HG02588 (cell line): ENCODE data around the gene ZNF528.

Experiments used
- ATAC-seq: cut with Tn5 transposase; IDR thresholded peaks from one replicate; pipeline ENCODE4 v1.9.1; 2021; ENCODE audit warnings: mild to moderate bottlenecking, moderate library complexity; ENCODE audit not compliant: unreplicated experiment

The ZNF528 gene

GRCh38 chr19:52397310-52398080 is at the start of gene ZNF528:
TSS of gene ZNF528 (plus strand) at chr19:52397849. CDS start at chr19:52402014, 4,165 bp downstream.
- ATAC-seq, result peak; percentile 94

- no peak for ATAC-seq
These were observed 46.1 kb upstream of the ZNF528 start for GRCh38 chr19:52351512-52351911.

GRCh38 chr19:52366414-52366824 is 31.2 kb upstream of the ZNF528 start:
- ATAC-seq, result no peak

GRCh38 chr19:52369559-52370340 is 27.9 kb upstream of the ZNF528 start, which contains the start of gene ZNF880:
TSS of gene ZNF880 (plus strand) at chr19:52369923. CDS start at chr19:52369966, 43 bp downstream.
- ATAC-seq, result no peak

- no peak for ATAC-seq
These were observed 27.3 kb upstream of the ZNF528 start for GRCh38 chr19:52370341-52370710.

- ATAC-seq, result no peak
These were observed 6.5 kb upstream of the ZNF528 start for GRCh38 chr19:52391135-52391534.

- ATAC-seq, result peak; percentile 16
These were observed 412 bp downstream of the ZNF528 start for GRCh38 chr19:52398081-52398441.

- no peak for ATAC-seq
These were observed 12.6 kb downstream of the ZNF528 start for GRCh38 chr19:52410276-52410675.

GRCh38 chr19:52415711-52416110 is 18.1 kb downstream of the ZNF528 start:
- no peak for ATAC-seq

- no peak for ATAC-seq
These were observed 31.3 kb downstream of the ZNF528 start, which contains the start of gene ZNF534 for GRCh38 chr19:52428937-52429336. TSS of gene ZNF534 (plus strand) at chr19:52429148. CDS start at chr19:52431475, 2,327 bp downstream.

- no peak for ATAC-seq
These were observed 44.5 kb downstream of the ZNF528 start for GRCh38 chr19:52442179-52442578.

GRCh38 chr19:52444506-52444905 is 46.9 kb downstream of the ZNF528 start:
- no peak for ATAC-seq

- ATAC-seq, result no peak
These were observed 53.6 kb downstream of the ZNF528 start for GRCh38 chr19:52451241-52451640.

- no peak for ATAC-seq
These were observed 55.9 kb downstream of the ZNF528 start, which contains the start of gene ZNF578 for GRCh38 chr19:52453324-52454094. TSS of gene ZNF578 (plus strand) at chr19:52453553. CDS start at chr19:52501846, 48,293 bp downstream.

GRCh38 chr19:52464798-52465470 is 67.3 kb downstream of the ZNF528 start:
- no peak for ATAC-seq
